ENCODE data around the gene MPIG6B.

- TF ChIP-seq CTCF (IDR thresholded peaks at IDR 0.05; ENCODE audit: borderline replicate concordance, extremely low read depth, low read length, poor library complexity, severe bottlenecking): no peak
- TF ChIP-seq EZH2 (IDR thresholded peaks at IDR 0.05; ENCODE audit: borderline replicate concordance, low read depth, low read length, severe bottlenecking): no peak
Measured at GRCh38 chr6:31767096-31767645, 44.0 kb downstream of the MPIG6B start.
